Hepatocyte (in vitro differentiated cells): Measurements from ENCODE around the gene FNDC11. TPM values are rescaled to one million over a fixed set of nuclear protein-coding genes. Genes with fewer than 3 reads are reported as not detected.

Source experiments
- DNase-seq: peaks from one replicate; pipeline ENCODE4 v3.0.0-alpha.2; 2016; ENCODE audit warnings: low spot score
- H2AFZ ChIP-seq: fragments of 200-600 bp; sonication (generic); 2 replicates; pipeline ENCODE4 v1.6.0; 2016; ENCODE audit warnings: antibody characterized with exemption, mild to moderate bottlenecking
- H3K27ac ChIP-seq: fragments of 200-600 bp; sonication (generic); 2 replicates; pipeline ENCODE4 v1.5.1; 2016; ENCODE audit warnings: mild to moderate bottlenecking
- H3K27me3 ChIP-seq: fragments of 200-600 bp; sonication (generic); 2 replicates; pipeline ENCODE4 v1.6.1; 2016
- H3K36me3 ChIP-seq: fragments of 200-600 bp; sonication (generic); replicated peaks from 2 replicates; pipeline ENCODE4 v1.5.1; 2016; ENCODE audit warnings: low read depth; ENCODE audit not compliant: insufficient read depth
- H3K4me1 ChIP-seq: fragments of 200-600 bp; sonication (generic); 2 replicates; pipeline ENCODE4 v1.5.1; 2016; ENCODE audit warnings: mild to moderate bottlenecking, moderate library complexity; ENCODE audit not compliant: insufficient read depth
- H3K4me2 ChIP-seq: fragments of 200-600 bp; sonication (generic); 2 replicates; pipeline ENCODE4 v1.6.0; 2016
- H3K4me3 ChIP-seq: fragments of 200-600 bp; sonication (generic); 2 replicates; pipeline ENCODE4 v1.5.1; 2016; ENCODE audit warnings: mild to moderate bottlenecking
- H3K79me2 ChIP-seq: fragments of 200-600 bp; sonication (generic); 2 replicates; pipeline ENCODE4 v1.6.0; 2017; ENCODE audit warnings: mild to moderate bottlenecking
- H3K9me2 ChIP-seq: fragments of 200-600 bp; sonication (generic); replicated peaks from 2 replicates; pipeline ENCODE4 v1.6.0; 2017; ENCODE audit warnings: mild to moderate bottlenecking; ENCODE audit not compliant: insufficient read depth
- H3K9me3 ChIP-seq: fragments of 200-600 bp; sonication (generic); 2 replicates; pipeline ENCODE4 v1.5.1; 2016; ENCODE audit warnings: low read depth, mild to moderate bottlenecking
- H4K20me1 ChIP-seq: fragments of 200-600 bp; sonication (generic); 2 replicates; pipeline ENCODE4 v1.6.0; 2016; ENCODE audit warnings: mild to moderate bottlenecking; ENCODE audit not compliant: insufficient read depth, poor library complexity, severe bottlenecking
- EZH2 ChIP-seq: fragments of 200-600 bp; sonication (generic); IDR thresholded peaks from 2 replicates; pipeline ENCODE4 v1.6.1; 2016; ENCODE audit warnings: antibody characterized with exemption, mild to moderate bottlenecking, borderline replicate concordance
- EZH2phosphoT487 ChIP-seq: fragments of 200-600 bp; sonication (generic); IDR thresholded peaks from one replicate; pipeline ENCODE4 v1.6.1; 2018; ENCODE audit warnings: antibody characterized with exemption, mild to moderate bottlenecking, low read depth, moderate library complexity; ENCODE audit not compliant: unreplicated experiment, severe bottlenecking
- WGBS: methylation state at CpG from one replicate; pipeline ENCODE4 v1.1.6; 2016; ENCODE audit warnings: low lambda C conversion rate; ENCODE audit errors: missing lambda C conversion rate; 5-methylcytosine and 5-hydroxymethylcytosine counted together
- polyA plus RNA-seq: library from polyadenylated mRNA; unstranded; fragments of >200 nt; fragmentation: Nextera tagmentation; extraction: Ambion mirVana; gene quantifications from 2 replicates; pipeline ENCODE4 v1.2.1, GENCODE V29; 2016
- total RNA-seq: library from RNA; depleted of rRNA; stranded (reverse); fragments of >200 nt; gene quantifications from 2 replicates; pipeline ENCODE4 v1.2.3, GENCODE V29; 2014
- TF ChIP-seq, protein P1 (sequence below): fragments of 200-600 bp; sonication (generic); IDR thresholded peaks from 2 replicates; pipeline ENCODE4 v1.5.1; 2016; ENCODE audit warnings: antibody characterized with exemption, mild to moderate bottlenecking; ENCODE audit not compliant: poor library complexity

FNDC11 gene
- total and polyA plus RNA-seq, 2 experiments from 2014 or later: 0.57 to 0.79 TPM

DNA sequence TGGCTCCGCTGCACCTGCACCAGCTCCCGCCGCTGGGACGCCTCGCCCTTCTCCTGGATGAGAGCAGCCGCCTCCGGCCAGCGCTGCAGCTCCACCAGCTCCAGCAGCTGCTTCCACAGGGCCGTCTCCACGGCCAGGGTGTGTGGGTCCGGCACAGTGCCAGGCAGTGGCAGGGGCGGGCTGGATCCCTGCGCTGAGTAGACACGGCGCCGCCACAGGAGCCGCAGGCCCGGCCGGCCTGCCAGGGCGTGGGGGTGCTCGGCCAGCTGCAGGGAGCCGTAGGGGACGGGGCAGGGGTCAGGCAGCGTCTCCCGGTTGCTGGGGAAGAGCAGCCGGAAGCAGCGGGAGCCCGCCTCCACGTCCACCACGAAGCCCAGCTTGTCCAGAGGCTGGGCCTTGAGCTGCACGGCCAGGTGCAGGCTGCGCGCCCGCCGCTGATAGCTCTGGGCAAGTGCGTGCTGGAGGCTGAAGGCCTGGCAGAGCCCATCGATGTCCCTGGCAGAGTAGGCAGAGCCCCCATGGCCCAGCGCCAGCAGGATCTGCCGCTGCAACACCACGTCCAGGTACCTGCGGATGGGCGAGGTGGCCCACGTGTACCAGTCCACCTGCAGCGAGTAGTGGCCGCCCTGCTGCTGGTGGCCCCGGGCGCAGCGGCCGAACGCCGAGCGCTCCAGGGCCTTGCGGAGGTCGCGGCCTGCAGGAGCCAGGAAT lies 9.4 kb downstream of the FNDC11 start:
- H3K9me3 ChIP-seq: no peaks in the 10 kb centered on the region
- DNase-seq: no peak
- no peak overlapping the region for H3K4me2 ChIP-seq
- no peaks in the 10 kb centered on the region for H3K36me3 ChIP-seq
- TF ChIP-seq, protein P1, sequence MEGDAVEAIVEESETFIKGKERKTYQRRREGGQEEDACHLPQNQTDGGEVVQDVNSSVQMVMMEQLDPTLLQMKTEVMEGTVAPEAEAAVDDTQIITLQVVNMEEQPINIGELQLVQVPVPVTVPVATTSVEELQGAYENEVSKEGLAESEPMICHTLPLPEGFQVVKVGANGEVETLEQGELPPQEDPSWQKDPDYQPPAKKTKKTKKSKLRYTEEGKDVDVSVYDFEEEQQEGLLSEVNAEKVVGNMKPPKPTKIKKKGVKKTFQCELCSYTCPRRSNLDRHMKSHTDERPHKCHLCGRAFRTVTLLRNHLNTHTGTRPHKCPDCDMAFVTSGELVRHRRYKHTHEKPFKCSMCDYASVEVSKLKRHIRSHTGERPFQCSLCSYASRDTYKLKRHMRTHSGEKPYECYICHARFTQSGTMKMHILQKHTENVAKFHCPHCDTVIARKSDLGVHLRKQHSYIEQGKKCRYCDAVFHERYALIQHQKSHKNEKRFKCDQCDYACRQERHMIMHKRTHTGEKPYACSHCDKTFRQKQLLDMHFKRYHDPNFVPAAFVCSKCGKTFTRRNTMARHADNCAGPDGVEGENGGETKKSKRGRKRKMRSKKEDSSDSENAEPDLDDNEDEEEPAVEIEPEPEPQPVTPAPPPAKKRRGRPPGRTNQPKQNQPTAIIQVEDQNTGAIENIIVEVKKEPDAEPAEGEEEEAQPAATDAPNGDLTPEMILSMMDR: no peak
- TF ChIP-seq EZH2phosphoT487: no peak
- no peak for TF ChIP-seq EZH2
- no peaks in the 10 kb centered on the region for H3K79me2 ChIP-seq
- no peaks in the 10 kb centered on the region for H3K9me2 ChIP-seq
- no peaks in the 10 kb centered on the region for H3K27me3 ChIP-seq
- H3K27ac ChIP-seq: no peak overlapping the region
- H4K20me1 ChIP-seq: no peaks in the 10 kb centered on the region
- H3K4me3 ChIP-seq: no peak overlapping the region
- no peaks in the 10 kb centered on the region for H3K4me1 ChIP-seq
- H2AFZ ChIP-seq: no peak overlapping the region
- WGBS: 97% methylated on average over 53 of the region's 55 CpGs

DNA sequence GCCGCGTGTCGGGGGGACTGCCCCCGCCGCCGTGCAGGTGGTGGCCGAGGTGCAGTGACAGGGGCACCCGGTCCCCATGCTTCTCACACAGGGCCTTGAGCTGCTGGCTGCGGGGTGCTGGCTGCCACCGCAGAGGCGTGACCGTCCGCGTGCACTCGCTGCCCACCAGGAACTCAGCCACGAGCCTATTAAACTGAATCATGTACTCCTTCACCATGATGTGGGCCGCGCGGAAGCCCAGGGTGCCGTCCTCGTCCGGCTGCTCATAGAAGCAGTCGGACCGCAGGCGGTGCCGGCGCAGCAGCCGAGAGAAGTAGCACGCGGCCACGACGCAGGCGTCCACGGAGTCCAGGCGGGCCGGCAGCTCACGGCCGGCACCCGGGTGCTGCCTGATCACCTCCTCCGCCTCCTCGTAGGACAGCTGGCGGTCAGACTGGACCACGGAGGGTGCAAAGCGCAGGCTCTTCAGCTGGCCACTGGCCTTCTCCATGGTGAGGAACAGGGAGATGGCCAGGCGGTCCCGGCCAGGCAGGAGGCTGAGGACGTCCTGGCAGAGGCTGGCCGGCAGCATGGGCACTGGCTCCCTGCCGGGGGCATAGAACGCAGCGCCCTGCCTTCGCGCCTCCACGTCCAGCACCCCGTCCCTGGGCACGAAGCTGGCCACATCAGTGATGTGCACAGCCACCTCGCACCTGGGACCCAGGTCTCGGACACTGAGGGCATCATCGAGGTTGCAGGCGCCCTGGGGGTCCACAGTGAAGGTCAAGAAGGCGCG lies 10.3 kb downstream of the FNDC11 start:
- 96% methylated on average over 52 of the region's 62 CpGs for WGBS
- H3K36me3 ChIP-seq: no peaks in the 10 kb centered on the region
- TF ChIP-seq EZH2: no peak
- TF ChIP-seq, protein P1: no peak
- TF ChIP-seq EZH2phosphoT487: no peak
- no peak overlapping the region for H3K4me2 ChIP-seq
- no peaks in the 10 kb centered on the region for H3K27me3 ChIP-seq
- H2AFZ ChIP-seq: no peak overlapping the region
- no peak overlapping the region for H3K4me3 ChIP-seq
- DNase-seq: no peak
- no peak overlapping the region for H3K27ac ChIP-seq
- H4K20me1 ChIP-seq: no peaks in the 10 kb centered on the region
- H3K4me1 ChIP-seq: no peaks in the 10 kb centered on the region
- H3K79me2 ChIP-seq: no peaks in the 10 kb centered on the region
- H3K9me2 ChIP-seq: no peaks in the 10 kb centered on the region
- no peaks in the 10 kb centered on the region for H3K9me3 ChIP-seq

DNA sequence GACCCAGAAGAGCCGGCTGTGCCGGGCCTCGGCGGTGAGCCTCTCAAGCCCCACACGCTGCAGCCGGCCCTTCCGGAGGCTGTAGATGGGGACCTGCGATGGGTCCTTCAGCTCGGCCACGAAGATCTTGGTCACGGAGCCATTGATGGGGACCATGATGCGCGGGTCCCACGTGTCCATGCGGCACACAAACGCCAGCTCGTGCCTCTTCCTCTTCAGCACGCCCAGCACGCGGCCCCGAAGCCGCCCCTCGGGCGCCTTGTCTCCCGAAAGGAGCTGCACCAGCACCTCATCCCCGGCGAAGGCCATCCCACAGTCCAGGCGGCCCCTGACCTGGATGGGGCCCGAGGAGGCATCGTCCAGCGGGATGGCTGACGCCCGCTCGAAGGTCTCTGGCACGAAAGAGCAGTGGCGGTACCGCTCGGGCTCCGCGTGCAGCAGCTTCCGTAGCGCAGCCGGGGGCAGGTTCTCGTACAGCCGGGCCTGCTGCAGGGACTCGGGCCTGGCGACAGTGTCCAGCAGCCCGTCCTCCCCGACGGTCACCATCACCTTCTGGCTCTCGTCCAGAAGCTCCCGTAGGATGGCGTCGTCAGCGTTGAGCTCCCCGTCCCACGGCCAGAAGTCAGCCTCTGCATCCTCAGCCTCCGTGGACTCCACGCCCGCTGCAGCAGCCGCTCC lies 11.2 kb downstream of the FNDC11 start:
- Histone ChIP-seq H3K27me3 (no peaks in the 10 kb centered on the region), H3K79me2 (no peaks in the 10 kb centered on the region), H3K4me3 (no peak overlapping the region), H4K20me1 (no peaks in the 10 kb centered on the region), H3K27ac (no peak overlapping the region), H3K9me3 (no peaks in the 10 kb centered on the region), H3K36me3 (no peaks in the 10 kb centered on the region), H3K4me2 (no peak overlapping the region), H3K4me1 (no peaks in the 10 kb centered on the region), H2AFZ (no peak overlapping the region), H3K9me2 (no peaks in the 10 kb centered on the region)
- WGBS: 96% methylated on average over 43 of the region's 61 CpGs
- TF ChIP-seq EZH2 (no peak), EZH2phosphoT487 (no peak)
- TF ChIP-seq, protein P1: no peak
- DNase-seq: no peak
